GM21529 (cell line): ENCODE data around the gene UPK3BL2.
A peak's percentile ranks its signal among the peaks of the same experiment; 100 is the strongest.
"Not testable (repeated sequence)": the region's sequence is repeated elsewhere in the genome, so short reads cannot be mapped to it uniquely, and the experiment has no call there.

Experiments
- ATAC-seq: cut with Tn5 transposase; IDR thresholded peaks from one replicate; pipeline ENCODE4 v1.9.1; 2021; ENCODE audit not compliant: unreplicated experiment

The UPK3BL2 gene

DNA sequence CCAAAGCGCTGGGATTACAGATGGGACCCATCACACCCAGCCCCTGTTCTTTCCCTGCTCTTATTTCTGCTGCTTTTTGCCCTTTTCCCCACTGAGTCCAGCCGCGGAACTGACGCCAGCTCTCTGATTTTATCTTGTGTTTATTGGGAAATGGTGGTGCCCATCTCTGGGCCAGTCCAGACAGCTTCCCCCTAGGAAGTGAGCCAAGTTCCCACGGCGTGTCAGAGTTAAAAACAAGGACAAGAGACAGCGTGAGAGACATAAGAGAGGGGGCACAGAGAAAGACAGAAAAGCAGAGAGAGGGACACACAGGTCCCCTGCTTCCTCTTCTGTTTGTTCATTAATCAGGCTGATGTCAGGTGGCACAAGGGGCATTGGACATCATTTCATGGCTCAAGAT is 11.9 kb downstream of the UPK3BL2 start:
- ATAC-seq: not testable (repeated sequence)

DNA sequence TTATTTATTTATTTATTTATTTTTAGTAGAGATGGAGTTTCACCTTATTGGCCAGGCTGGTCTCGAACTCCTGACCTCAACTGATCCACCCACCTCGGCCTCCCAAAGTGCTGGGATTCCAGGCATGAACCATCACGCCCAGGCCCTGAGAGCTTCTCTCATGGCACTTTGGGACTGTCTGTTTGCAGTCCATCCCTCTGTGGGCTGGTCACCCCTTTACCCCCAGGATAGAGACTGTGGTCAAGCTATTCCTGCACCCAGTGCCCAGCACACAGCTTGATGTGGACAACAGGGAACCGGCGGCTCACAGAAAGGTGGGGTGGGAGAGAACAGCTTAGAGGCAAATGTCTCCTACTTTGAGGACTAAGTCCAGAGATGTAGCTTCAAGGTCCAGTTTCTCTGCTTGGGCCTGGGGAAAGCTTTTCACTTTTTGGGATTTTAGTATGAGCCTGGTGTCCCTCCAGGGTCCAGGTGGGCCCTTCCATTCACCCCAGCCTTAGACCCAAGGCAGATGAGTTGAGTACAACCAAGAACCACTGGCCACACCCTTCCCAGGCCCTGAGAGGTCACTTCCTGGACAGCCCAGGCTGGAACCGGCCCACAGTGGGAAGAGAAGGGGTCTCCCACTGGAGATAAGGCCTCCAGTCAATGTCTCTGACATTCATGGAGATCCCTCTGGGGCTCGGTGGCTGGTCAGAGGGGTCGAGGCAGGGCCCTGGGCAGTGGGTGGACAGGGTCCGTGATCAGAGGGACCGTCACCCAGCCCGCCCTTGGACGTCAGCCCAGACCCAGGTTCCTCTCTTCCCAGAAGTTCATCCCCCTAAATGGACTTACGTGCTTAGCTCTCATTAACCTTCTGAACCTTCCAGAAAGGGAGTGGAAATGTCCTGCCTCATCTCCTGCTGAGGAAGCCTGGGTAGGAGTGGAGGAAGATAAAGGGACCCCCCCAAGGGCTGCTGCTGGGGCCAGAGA is 15.4 kb downstream of the UPK3BL2 start:
- not testable (repeated sequence) for ATAC-seq

DNA sequence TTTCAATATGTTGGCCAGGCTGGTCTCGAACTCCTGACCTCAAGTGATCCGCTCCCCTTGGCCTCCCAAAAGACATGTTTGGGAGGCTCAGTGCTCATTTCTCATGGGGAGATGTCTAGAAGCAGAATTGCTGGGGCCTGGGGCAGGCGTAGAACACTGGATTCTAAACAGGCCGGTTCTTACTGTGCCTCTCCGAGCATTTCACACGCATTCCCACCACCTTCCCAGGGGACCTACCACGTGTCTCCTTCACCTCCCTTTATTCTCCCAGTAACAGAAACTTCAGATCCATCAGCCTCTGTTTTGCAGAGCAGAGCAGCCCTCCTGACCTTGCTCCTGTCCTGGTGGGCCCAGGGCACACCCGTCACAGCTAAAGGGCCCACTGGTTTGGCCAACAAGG is 16.3 kb downstream of the UPK3BL2 start:
- not testable (repeated sequence) for ATAC-seq

DNA sequence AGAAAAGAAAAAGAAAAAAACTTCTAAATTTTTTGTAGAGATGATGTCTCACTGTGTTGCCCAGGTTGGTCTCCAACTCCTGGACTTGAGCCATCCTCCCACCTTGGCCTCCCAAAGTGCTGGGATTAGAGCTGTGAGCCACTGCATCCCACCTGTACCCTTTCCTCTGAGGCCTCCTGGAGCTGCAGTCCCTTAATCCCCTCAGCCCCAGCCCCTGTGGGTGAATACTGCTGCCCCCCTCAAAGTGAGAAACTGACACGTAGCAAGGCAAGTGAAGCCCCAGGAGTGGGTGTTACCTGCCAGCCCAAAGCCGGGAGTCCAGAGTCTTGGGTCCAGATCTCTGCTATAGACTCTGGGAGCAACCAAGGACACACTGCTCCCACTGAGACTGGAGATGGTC is 18.7 kb downstream of the UPK3BL2 start:
- ATAC-seq: not testable (repeated sequence)

DNA sequence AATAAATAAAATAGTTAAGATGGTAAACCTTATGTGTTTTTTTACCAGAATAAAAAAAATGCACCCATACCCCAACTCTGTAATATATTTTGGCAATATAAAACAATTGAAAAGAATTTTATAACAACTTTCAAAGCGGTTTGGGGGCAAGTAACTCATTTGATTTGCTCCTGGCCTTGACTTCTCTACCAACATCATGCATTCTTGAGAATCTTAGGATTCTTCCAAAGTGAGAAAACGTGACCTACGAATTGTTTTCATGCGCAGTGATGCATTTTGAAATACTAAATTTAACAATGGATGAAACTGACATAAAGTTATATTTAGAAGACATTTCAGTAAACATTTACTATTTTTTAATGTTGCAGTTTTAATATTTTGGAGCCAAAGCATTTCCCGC is 22.7 kb downstream of the UPK3BL2 start:
- ATAC-seq: not testable (repeated sequence)

DNA sequence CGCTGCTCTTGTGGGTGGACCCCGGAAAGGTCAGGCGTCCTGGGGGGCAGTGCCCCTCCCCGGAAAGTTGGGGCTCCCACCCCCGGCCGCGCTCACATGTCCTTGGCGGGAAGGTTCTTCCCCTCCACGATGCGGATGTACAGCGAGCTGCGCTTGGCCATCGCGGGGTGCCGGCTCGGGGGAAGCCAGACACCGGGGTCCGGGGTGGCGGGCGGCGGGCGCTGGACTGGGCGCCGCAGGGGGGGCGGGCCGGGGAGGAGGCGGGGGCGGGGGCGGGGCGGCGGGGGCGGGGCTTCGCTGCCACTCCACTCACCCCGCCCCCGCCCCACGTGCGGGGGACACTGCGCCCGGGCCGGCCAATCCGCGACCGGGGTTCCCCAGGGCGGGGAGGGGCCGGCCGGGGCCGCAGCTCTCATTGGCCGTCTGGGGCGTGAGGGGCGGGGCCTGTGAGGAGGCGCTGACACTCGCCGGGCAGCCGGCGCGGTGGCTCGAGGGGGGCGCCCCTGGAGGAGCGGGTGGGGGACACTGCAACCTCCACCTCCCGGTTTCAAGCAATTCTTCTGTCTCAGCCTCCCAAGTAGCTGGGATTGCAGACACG is 25.8 kb downstream of the UPK3BL2 start, which contains the start of gene RASA4B:
Gene RASA4B (minus strand): TSS at position 228 of the 598 bp plus-strand sequence. CDS start 67 bp downstream, at position 161.
- ATAC-seq: peak; percentile 63

DNA sequence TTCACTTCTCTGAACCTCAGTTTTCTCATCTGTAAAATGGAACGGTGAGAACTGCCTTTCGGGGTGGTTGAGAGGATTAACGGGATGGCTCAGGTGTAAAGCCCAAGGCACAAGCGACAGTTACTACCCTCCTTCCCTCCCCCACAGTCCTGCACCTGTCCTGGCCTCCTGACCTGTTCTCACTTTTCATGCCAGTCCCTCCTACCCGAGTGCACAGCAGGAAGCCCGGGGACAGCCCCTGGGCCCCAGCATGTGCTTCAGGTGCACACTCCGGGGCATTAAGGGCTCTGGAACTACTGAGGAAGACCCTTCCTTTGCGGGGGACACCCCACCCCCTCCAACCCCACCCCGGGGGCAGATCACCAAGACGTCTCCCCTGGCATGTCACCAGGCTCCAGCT is 26.5 kb downstream of the UPK3BL2 start:
- ATAC-seq: peak; percentile 15

DNA sequence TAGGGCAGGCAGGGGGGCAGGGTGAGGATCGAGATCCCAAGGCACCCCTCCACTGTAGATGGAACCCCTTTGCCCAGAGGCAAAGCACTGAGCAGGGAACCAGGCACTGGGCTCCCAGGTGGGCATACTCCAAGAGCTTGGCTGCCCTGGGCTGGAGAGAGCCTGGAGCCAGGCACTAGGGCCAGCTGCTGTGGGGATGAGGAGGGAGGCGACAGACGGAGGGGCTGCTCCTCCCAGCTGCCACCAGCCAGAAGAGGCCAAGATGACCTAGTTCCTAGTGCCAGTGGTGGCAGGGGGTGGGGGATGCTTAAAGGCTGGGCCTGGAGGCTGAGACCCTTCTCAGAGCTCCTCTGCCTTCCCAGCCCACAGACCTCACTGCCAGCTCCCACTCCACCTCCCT is 27.6 kb downstream of the UPK3BL2 start:
- ATAC-seq: not testable (repeated sequence)

DNA sequence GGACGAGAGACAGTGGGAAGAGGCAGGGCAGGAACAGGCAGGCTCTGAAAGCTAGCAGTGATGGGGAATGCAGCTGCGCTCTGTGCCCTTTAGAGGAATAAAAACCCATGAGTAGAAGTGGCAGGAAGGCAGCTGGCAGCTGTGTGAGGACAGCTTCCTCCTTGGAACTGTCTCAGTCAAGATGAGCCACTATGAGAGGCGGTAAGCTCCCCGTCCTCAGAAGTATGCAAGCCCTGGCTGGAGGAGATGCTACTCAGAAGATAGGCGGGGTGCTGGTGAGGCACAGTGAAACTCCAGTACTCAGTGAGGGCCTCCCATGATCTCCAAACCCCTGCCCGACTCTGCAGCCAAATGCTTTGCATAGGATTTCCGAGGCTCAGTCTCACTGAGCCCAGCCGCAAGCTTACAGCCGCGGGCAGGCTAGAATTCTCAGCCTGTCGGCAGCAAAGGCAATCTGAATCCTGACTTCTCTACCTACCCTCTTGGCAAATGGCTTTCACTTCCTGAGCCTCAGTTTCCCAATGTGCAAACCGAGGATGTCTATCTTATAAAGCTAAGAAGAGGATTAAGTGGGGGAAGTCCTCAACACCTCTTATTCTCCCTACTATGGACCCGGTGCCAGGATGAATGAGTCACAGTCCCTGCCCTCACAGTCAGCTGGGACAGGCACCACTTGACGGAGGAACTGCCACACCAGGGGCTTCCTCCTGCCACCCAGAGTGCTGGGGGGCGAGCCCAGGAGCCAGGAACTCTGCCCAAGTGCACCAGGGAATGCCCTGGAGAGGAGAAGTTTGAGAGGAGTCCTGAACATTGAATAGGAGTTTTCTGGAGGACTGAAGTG is 28.4 kb downstream of the UPK3BL2 start:
- ATAC-seq: peak; percentile 73

DNA sequence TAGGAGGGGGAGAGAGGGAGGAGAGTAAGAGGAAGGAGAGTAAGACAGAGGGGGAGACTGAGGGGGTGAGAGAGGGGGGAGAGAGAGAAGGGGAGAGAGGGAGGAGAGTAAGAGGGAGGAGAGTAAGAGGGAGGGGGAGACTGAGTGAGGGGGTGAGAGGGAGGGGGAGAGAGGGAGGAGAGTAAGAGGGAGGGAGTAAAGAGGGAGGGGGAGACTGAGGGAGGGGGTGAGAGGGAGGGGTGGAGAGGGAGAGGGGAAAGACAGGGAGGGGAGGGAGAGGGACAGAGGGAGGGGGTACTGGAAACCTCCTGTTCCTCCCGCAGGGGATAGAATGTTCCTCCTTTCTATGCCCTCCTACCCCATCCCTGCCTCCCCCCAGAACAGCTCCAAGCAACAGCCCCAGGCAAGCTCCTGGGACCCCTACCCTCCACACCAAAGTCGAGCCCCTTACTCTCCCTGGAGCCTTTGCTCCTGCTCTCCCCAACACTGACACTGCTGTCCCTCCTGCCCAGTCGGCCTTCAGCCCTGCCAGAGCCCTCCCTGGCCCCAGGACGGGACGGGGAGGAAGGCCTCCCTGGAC is 30.8 kb downstream of the UPK3BL2 start:
- ATAC-seq: not testable (repeated sequence)

DNA sequence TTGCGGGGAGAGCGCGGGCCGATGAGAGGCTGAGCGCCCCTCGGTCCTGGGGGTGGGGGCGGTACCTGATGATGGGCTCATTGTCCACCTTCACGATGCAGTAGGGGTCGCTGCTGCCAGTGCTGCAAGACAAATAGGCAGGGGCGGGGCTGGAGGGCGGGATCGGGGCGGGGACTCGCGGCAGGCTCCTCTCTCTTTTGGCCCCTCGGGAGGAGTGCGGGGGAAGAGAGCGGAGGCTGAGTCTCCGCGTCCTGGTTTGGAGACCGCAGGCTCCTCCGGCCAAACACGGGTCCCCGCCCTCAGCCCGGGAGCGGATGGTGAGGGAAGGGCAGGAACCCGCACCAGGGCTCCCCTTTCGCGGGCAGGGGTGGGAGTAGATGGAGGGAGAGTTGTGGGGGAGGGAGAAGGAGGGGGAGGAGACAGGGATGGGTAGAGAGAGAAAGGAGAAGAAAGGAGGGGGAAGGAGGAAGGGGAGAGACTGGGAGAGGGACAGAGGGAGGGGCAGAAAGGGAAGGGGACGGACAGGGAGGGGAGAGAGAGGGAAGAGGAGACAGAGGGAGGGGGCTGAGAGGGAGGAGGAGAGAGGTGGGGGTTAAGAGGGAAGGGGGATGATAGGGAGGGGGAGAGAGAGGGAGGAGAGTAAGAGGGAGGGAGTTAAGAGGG is 31.5 kb downstream of the UPK3BL2 start:
- ATAC-seq: peak; percentile 35

DNA sequence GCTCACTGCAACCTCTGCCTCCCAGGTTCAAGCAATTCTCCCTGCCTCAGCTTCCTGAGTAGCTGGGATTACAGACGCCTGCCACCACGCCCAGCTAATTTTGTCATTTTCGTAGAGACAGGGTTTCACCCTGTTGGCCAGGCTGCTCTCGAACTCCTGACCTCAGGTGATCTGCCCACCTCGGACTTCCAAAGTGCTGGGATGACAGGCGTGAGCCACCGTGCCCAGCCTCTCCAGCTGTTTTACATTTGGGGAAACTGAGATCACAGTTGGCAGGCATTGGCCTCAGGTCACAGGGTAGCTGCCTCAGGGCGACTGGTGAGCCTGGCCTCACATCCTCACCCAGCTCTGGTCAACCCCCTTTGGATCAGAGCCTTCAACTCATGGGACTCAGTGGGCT is 32.9 kb downstream of the UPK3BL2 start:
- not testable (repeated sequence) for ATAC-seq

DNA sequence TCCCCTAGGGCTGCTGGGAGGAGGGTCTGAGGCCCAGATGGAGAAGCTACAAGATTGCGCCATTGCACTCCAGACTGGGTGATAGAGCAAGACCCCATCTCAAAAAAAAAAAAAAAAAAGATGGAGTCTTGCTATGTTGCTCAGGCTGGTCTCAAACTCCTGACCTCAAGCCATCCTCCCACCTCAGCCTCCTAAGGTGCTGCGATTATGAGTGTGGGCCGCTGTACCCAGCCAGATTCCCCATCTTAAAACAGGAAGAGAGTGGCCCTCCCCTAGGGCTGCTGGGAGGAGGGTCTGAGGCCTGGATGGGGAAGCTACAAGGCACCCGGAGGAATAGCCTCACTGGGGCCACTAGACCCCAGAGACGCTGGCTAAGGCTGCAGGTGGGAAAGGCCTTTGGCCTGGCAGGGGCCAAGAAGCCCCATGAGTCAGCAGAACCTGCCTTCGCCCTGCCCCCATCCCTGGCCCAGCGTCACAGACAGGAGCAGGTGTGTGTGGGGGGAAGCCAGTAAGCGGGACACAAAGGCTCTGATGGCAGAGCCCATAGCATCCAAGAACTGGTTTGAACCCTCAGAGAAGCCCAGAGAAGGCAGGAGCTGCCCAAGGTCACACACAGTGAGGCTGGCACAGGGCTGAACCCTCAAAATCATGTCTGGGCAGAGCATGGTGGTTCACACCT is 35.9 kb downstream of the UPK3BL2 start:
- ATAC-seq: not testable (repeated sequence)

DNA sequence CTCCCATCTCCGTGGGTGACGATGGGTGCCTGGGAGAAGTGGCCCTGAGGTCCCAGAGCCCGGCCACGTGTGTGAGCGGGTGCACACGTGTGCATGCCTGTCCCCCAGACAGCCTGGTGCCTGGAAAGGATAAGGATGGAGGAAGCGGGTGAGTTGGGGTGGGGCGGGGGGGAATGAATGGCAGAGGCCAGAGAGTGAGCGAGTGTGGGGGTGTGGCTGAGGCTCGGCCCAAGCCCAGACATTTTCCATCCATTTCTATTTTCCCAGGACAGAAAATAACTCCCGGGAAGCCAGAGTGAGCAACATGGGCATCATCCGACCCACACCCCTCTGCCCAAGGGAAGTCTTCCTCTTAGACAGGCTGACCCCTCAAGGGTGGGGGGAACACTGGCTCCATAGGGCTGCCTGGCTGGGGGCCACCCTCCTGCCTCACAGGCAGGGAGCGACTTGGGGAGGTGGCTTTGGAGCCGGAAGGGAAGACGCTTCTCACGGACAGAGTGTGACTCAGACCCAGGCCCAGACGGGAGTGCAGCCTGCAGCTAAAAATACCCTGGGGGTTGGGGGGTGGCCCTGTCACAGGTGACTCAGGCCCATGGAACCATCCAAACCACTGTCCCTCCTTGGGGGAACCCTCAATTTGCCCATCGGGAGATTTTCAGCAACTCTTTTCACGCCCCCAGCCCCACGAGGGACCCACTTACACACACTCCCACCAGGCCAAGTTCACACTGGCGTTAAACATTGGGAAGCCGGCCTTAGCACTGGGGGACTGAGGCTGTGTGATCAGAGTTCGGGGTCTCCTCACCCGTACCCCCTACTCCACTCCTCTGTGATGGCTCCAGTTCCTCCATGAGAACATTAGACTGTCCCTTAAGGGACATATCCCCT is 38.0 kb downstream of the UPK3BL2 start:
- ATAC-seq: not testable (repeated sequence)

DNA sequence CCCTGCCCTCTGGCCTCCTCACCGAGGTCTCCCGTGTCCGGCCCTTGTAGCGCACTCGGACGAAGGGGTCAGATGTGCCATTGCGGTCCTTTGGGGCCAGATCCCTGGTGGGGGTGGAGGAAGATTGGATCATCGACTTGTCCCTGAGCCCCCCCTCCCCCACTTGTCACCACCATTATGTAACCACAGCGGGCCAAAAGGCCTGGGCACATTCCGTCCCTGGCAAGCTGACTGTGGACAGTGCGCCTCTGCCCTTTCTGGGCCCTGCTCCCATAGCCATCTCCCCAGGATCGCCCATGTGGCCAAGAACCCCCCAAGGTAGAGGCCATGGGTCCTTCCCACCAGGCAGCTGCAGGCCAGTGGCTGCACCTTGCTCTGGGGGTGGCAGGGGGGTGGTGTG is 40.4 kb downstream of the UPK3BL2 start:
- not testable (repeated sequence) for ATAC-seq

DNA sequence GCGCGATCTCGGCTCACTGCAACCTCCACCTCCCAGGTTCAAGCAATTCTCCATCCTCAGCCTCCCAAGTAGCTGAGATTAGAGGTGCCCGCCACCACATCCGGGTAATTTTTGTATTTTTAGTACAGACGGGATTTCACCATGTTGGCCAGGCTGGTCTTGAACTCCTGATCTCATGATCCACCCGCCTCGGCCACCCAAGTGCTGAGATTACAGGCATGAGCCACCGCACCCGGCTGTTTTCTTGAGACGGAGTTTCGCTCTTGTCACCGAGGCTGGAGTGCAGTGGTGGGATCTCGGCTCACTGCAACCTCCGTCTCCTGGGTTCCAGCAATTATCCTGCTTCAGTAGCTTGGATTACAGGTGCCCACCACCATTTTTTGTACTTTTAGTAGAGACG is 45.2 kb downstream of the UPK3BL2 start:
- ATAC-seq: not testable (repeated sequence)

DNA sequence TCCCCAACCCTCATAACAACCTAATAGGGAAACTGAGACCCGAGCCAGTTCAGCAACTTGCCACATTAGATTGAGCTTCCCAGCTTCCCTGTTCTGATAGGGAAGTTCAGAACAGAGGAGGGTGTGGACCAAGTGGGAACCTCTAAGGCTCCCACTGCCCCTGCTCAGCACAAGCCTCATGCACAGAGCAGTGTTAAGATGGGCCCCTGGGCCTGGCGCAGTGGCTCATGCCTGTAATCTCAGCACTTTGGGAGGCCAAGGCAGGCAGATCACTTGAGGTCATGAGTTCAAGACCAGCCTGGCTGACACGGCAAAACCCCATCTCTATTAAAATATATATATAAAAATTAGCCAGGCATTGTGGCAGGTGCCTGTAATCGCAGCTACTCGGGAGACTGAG is 46.2 kb downstream of the UPK3BL2 start:
- not testable (repeated sequence) for ATAC-seq

DNA sequence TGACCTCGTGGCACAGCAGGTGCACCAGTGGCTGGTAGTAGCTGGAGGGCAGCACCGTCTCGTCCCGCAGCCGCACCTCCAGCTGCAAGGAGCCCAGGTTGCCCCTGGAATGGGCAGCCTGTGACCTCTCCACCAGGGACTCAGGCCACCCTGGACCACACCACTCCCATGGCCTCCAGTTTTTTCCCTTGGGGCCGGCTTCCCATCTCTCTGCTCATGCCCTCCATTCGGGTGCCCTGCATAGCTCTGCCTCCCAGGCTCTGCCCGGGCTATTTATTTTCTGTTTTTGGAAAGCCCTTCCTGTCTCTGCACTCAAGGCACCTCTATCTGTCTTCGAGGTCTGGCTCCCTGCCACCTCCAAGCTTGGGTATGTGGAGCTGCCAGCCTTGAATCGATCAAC is 46.6 kb downstream of the UPK3BL2 start:
- ATAC-seq: not testable (repeated sequence)
